Measurements from ENCODE around the gene COQ5. TPM values are rescaled to one million over a fixed set of nuclear protein-coding genes. Genes with fewer than 3 reads are reported as not detected.

Gene COQ5
- total and polyA plus RNA-seq, 2 of the 4 experiments (the other 2 are of a cell fraction) = 21.6 to 25.1 TPM

DNA sequence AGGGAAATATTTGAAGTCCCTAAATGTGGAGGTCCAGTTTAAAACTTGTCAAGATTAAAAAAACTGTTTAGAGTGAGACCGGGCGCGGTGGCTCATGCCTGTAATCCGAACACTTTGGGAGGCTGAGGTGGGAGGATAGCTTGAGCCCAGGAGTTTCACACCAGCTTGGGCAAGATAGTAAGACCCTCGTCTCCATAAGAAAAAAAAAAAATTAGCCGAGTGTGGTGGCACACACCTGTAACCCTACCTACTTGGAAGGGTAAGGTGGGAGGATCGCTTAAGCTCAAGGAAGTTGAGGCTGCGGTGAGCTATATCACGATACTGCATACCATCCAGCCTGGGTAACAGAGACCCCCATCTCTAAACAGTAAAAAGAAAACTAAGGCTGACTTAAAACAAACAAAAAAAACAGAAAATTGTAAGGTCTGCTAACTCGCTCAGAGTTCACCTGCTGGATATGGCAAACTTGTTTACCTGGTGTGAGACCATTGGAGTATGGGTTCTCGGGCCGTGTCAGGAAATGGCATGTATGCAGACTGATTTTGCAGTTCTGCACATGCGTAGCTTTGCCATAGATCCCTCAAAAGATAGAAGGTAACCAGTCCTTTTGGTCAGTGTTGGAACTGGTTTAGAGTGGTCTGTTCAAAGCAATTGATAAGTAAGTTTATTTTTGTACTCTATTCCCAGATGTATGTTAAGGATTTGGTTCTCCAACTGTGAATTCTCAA is 7.3 kb upstream of the COQ5 start:
- dilution Hi-C loops (cut with HindIII; ENCODE audit: low sequenced_read_pairs, unreplicated experiment) (no loop called here), intact Hi-C loops (cut with micrococcal nuclease) (no loop called here), in situ Hi-C loops (cut with MboI; ENCODE audit: low sequenced_read_pairs) (no loop called here)
- no peak overlapping the region for H2BK20ac ChIP-seq (ENCODE audit: low read depth, low read length)
- no peak overlapping the region for H2AK5ac ChIP-seq (ENCODE audit: low read depth, low read length)
- H2BK15ac ChIP-seq (ENCODE audit: low read depth, low read length) = no peak overlapping the region
- no peak overlapping the region for H2AK9ac ChIP-seq (replicated peaks; ENCODE audit: low read depth, low read length, poor library complexity)
- H3K27ac ChIP-seq (ENCODE audit: insufficient read depth, low read length) = no peak overlapping the region
- H3K4me3 ChIP-seq (ENCODE audit: insufficient read depth, low read depth, low read length) = peak overlapping the region; percentile 58
- H2BK5ac ChIP-seq (ENCODE audit: low read depth, low read length, poor library complexity, severe bottlenecking) = no peak overlapping the region
- ChIA-PET CTCF (interaction anchor here (0.6 kb wide), 1 partner anchor 35 kb away, joined by 4 read pairs; no protein-coding TSS in a partner anchor), POLR2A (ENCODE audit: unreplicated experiment) (interaction anchor here (0.6 kb wide), 1 partner anchor 23 kb away, joined by 7 read pairs; no protein-coding TSS in a partner anchor)
- no peak overlapping the region for H4K8ac ChIP-seq (ENCODE audit: low read depth in 2 of 2, low read length in 2 of 2)
- TF ChIP-seq, protein P1, sequence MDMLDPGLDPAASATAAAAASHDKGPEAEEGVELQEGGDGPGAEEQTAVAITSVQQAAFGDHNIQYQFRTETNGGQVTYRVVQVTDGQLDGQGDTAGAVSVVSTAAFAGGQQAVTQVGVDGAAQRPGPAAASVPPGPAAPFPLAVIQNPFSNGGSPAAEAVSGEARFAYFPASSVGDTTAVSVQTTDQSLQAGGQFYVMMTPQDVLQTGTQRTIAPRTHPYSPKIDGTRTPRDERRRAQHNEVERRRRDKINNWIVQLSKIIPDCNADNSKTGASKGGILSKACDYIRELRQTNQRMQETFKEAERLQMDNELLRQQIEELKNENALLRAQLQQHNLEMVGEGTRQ (IDR thresholded peaks at IDR 0.05; ENCODE audit: low read depth, low read length) = no peak
- TF ChIP-seq MXI1 (IDR thresholded peaks at IDR 0.05; ENCODE audit: borderline replicate concordance, low read depth, low read length) (no peak), MAZ (IDR thresholded peaks at IDR 0.05; ENCODE audit: borderline replicate concordance, low read depth, low read length) (no peak), RFX5 (IDR thresholded peaks at IDR 0.05; ENCODE audit: low read depth, low read length) (no peak)
- no peak overlapping the region for H4K5ac ChIP-seq (ENCODE audit: low read depth, low read length)
- DNase-seq (no peak), ATAC-seq (ENCODE audit: low read depth) (no peak)
- H3K9me3 ChIP-seq (ENCODE audit: control insufficient read depth, insufficient read depth, low read length) = no peaks in the 10 kb centered on the region
- WGBS, 2 experiments (ENCODE audit: extremely low coverage in 2 of 2, insufficient read length in 1 of 2) = 90% methylated on average over 2 of the region's 13 CpGs; no CpG with 5 or more reads in 1 of the 2 experiments
- H3K14ac ChIP-seq (replicated peaks; ENCODE audit: low read depth, low read length) = no peak overlapping the region
- BruUV-seq (replicated peaks) = no TSS peak
- H4K20me1 ChIP-seq (ENCODE audit: insufficient read depth, low read length) = peaks cover 66% of the 10 kb centered on the region
- peaks cover 9 to 62% of the 10 kb centered on the region in 2 experiments; a peak in 3 of 4 replicates for H3K79me1 ChIP-seq (ENCODE audit: low read depth in 1 of 2, low read length in 2 of 2)
- H3K4ac ChIP-seq (ENCODE audit: low read depth, low read length) = no peak overlapping the region
- peaks cover 9% of the 10 kb centered on the region; the same call in 1 of the 2 replicates for H3K4me1 ChIP-seq (ENCODE audit: control insufficient read depth, insufficient read depth, low read length)
- H3K9ac ChIP-seq (ENCODE audit: low read depth, low read length) = 0 out of 2 replicates have a peak overlapping the region, but pooled peaks have one; percentile 10
- H2BK120ac ChIP-seq (ENCODE audit: low read depth, low read length) = no peak overlapping the region
- no peak overlapping the region for H4K91ac ChIP-seq (ENCODE audit: insufficient read depth, low read depth, low read length)
- H3K27me3 ChIP-seq (ENCODE audit: control insufficient read depth, insufficient read depth, low read length) = no peaks in the 10 kb centered on the region
- peaks cover 25% of the 10 kb centered on the region for H3K9me1 ChIP-seq (ENCODE audit: insufficient read depth, low read length)
- H3K56ac ChIP-seq (ENCODE audit: extremely low read depth, insufficient read depth, low read length) = no peak overlapping the region
- no peak overlapping the region for H2AFZ ChIP-seq (replicated peaks; ENCODE audit: low read length, poor library complexity)
- H3K23ac ChIP-seq (ENCODE audit: low read depth, low read length) = peak overlapping the region; percentile 88
- peak overlapping the region; percentile 98 for H3K4me2 ChIP-seq (ENCODE audit: low read depth, low read length)
- H3K36me3 ChIP-seq (ENCODE audit: control insufficient read depth, insufficient read depth, low read length) = peaks cover 3% of the 10 kb centered on the region; the same call in 1 of the 2 replicates
- no peak overlapping the region for H3K18ac ChIP-seq (ENCODE audit: low read depth, low read length)
